Mesenteric fat pad (tissue), 1 donor: Measurements from ENCODE around the gene GPLD1. TPM values are rescaled to one million over a fixed set of nuclear protein-coding genes. Genes with fewer than 3 reads are reported as not detected.
A peak's percentile ranks its signal among the peaks of the same experiment; 100 is the strongest.
"Not testable (repeated sequence)": the region's sequence is repeated elsewhere in the genome, so short reads cannot be mapped to it uniquely, and the experiment has no call there.

Source experiments
- DNase-seq: peaks from one replicate; pipeline ENCODE4 v3.0.0-alpha.2; 2020; ENCODE audit warnings: low spot score
- total RNA-seq: library from RNA; stranded (reverse); fragmentation: NEBNext Ultra II Directional; extraction: Animal tissue kit (Norgen Biotek cat#: 25700); gene quantifications from one replicate; pipeline ENCODE4 v1.2.1, GENCODE V29; 2021
- donor health status: DM: yes; HTN: yes; CAD: no.

The GPLD1 gene
- total RNA-seq, 1 donor from 2014 or later: 11.0 TPM

- no peak for DNase-seq
Measured at GRCh38 chr6:24425091-24425490, 64.3 kb downstream of the GPLD1 start.

- DNase-seq: no peak
Measured at GRCh38 chr6:24419526-24419925, 69.9 kb downstream of the GPLD1 start.

- DNase-seq: no peak
Measured at GRCh38 chr6:24415753-24416152, 73.6 kb downstream of the GPLD1 start.

- not testable (repeated sequence) for DNase-seq
Measured at GRCh38 chr6:24414531-24414930, 74.8 kb downstream of the GPLD1 start.

GRCh38 chr6:24412294-24412693 is 77.1 kb downstream of the GPLD1 start:
- DNase-seq: no peak

GRCh38 chr6:24410622-24411021 is 78.8 kb downstream of the GPLD1 start:
- DNase-seq: no peak

- no peak for DNase-seq
Measured at GRCh38 chr6:24408719-24409410, 80.5 kb downstream of the GPLD1 start.

- no peak for DNase-seq
Measured at GRCh38 chr6:24405262-24405661, 84.1 kb downstream of the GPLD1 start.

- DNase-seq: no peak
Measured at GRCh38 chr6:24403501-24403824, 85.9 kb downstream of the GPLD1 start.

GRCh38 chr6:24402697-24403500 is 86.5 kb downstream of the GPLD1 start, which contains the start of gene MRS2:
MRS2 (plus strand) TSS chr6:24402936; CDS start chr6:24403047, 111 bp downstream.
- DNase-seq: peak; percentile 94

GRCh38 chr6:24401458-24401857 is 87.9 kb downstream of the GPLD1 start:
- DNase-seq: no peak

- not testable (repeated sequence) for DNase-seq
Measured at GRCh38 chr6:24400045-24401039, 89.0 kb downstream of the GPLD1 start.

GRCh38 chr6:24397631-24398030 is 91.7 kb downstream of the GPLD1 start:
- DNase-seq: no peak

- no peak for DNase-seq
Measured at GRCh38 chr6:24396824-24397223, 92.6 kb downstream of the GPLD1 start.

- DNase-seq: no peak
Measured at GRCh38 chr6:24394780-24395437, 94.5 kb downstream of the GPLD1 start.

GRCh38 chr6:24394061-24394779 is 95.2 kb downstream of the GPLD1 start:
- DNase-seq: no peak

GRCh38 chr6:24391756-24392405 is 97.5 kb downstream of the GPLD1 start:
- no peak for DNase-seq

GRCh38 chr6:24391208-24391607 is 98.2 kb downstream of the GPLD1 start:
- DNase-seq: no peak

GRCh38 chr6:24387818-24388217 is 101.6 kb downstream of the GPLD1 start:
- DNase-seq: no peak
